Smooth muscle cell (in vitro differentiated cells): ENCODE measurements around the gene MED12L. TPM values are rescaled to one million over a fixed set of nuclear protein-coding genes. Genes with fewer than 3 reads are reported as not detected.

Experiments used
- DNase-seq: peaks from one replicate; lab custom pipeline; 2025; ENCODE audit not compliant: unreplicated experiment; lab: John Stamatoyannopoulos, UW
- H2AFZ ChIP-seq: fragments of 200-600 bp; sonication (generic); 2 replicates; pipeline ENCODE4 v1.6.0; 2016; ENCODE audit warnings: antibody characterized with exemption, low read depth, mild to moderate bottlenecking
- H3F3A ChIP-seq: fragments of 200-600 bp; sonication (generic); 2 replicates; pipeline ENCODE4 v1.6.0; 2017; ENCODE audit warnings: antibody characterized with exemption, low read depth
- H3K27ac ChIP-seq: fragments of 200-600 bp; sonication (generic); 2 replicates; pipeline ENCODE4 v1.5.1; 2016; ENCODE audit warnings: low read depth, mild to moderate bottlenecking
- H3K27me3 ChIP-seq: fragments of 200-600 bp; sonication (generic); 2 replicates; pipeline ENCODE4 v1.6.1; 2016; ENCODE audit warnings: low read depth, mild to moderate bottlenecking
- H3K36me3 ChIP-seq: fragments of 200-600 bp; sonication (generic); 2 replicates; pipeline ENCODE4 v1.5.1; 2016; ENCODE audit warnings: low read depth
- H3K4me1 ChIP-seq: fragments of 200-600 bp; sonication (generic); 2 replicates; pipeline ENCODE4 v1.5.1; 2016; ENCODE audit warnings: low read depth
- H3K4me2 ChIP-seq: fragments of 200-600 bp; sonication (generic); 2 replicates; pipeline ENCODE4 v1.6.0; 2016; ENCODE audit warnings: mild to moderate bottlenecking
- H3K4me3 ChIP-seq: fragments of 200-600 bp; sonication (generic); 2 replicates; pipeline ENCODE4 v1.5.1; 2016; ENCODE audit warnings: mild to moderate bottlenecking
- H3K79me2 ChIP-seq: fragments of 200-600 bp; sonication (generic); 2 replicates; pipeline ENCODE4 v1.6.0; 2016; ENCODE audit warnings: low read depth, mild to moderate bottlenecking
- H3K9ac ChIP-seq: fragments of 200-600 bp; sonication (generic); 2 replicates; pipeline ENCODE4 v1.6.0; 2016; ENCODE audit warnings: low read depth
- H3K9me3 ChIP-seq: fragments of 200-600 bp; sonication (generic); replicated peaks from 2 replicates; pipeline ENCODE4 v1.5.1; 2016; ENCODE audit warnings: low read depth
- H4K20me1 ChIP-seq: fragments of 200-600 bp; sonication (generic); 2 replicates; pipeline ENCODE4 v1.6.0; 2016; ENCODE audit warnings: low read depth
- WGBS: methylation state at CpG from one replicate; pipeline ENCODE4 v1.1.7; 2016; ENCODE audit warnings: low lambda C conversion rate; 5-methylcytosine and 5-hydroxymethylcytosine counted together
- polyA plus RNA-seq: library from polyadenylated mRNA; unstranded; fragments of >200 nt; fragmentation: Nextera tagmentation; extraction: Ambion mirVana; gene quantifications from 2 replicates; pipeline ENCODE4 v1.2.1, GENCODE V29; 2016
- total RNA-seq: library from RNA; depleted of rRNA; stranded (reverse); fragments of >200 nt; gene quantifications from 2 replicates; pipeline ENCODE4 v1.2.3, GENCODE V29; 2014
- TF ChIP-seq, protein P1 (sequence below): fragments of 200-600 bp; sonication (generic); IDR thresholded peaks from 2 replicates; pipeline ENCODE4 v1.5.1; 2017; ENCODE audit warnings: borderline replicate concordance, mild to moderate bottlenecking, antibody characterized with exemption; ENCODE audit not compliant: insufficient read depth, poor library complexity, severe bottlenecking

MED12L gene
- total and polyA plus RNA-seq, 2 experiments from 2014 or later, result 0.26 to 1.5 TPM

DNA sequence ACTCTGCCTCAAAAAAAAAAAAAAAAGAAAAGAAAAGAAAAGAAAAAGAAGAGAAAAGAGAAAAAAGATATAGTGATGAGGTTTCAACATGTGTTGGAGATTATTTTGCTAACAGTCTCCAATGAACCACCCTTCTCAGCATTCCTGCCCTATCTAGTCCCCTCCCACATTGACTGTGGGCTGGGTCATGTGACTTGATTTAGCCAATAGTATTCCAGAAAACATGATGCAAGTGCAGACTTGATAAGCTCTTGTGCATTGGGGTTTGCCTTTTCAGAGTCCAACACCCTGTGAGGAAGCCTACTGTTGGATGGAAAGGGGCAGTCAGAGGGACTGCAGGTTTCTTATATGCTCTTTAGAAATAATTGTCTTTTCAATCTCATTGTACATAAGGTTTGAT, 37.8 kb upstream of the MED12L start:
- H3K79me2 ChIP-seq, result no peaks in the 10 kb centered on the region
- H3K4me1 ChIP-seq, result peaks cover 5% of the 10 kb centered on the region
- H3K4me3 ChIP-seq, result no peak overlapping the region
- H3K4me2 ChIP-seq, result no peak overlapping the region
- no peak overlapping the region for H3K9ac ChIP-seq
- no peaks in the 10 kb centered on the region for H3K36me3 ChIP-seq
- no peaks in the 10 kb centered on the region for H3K27me3 ChIP-seq
- TF ChIP-seq, protein P1, sequence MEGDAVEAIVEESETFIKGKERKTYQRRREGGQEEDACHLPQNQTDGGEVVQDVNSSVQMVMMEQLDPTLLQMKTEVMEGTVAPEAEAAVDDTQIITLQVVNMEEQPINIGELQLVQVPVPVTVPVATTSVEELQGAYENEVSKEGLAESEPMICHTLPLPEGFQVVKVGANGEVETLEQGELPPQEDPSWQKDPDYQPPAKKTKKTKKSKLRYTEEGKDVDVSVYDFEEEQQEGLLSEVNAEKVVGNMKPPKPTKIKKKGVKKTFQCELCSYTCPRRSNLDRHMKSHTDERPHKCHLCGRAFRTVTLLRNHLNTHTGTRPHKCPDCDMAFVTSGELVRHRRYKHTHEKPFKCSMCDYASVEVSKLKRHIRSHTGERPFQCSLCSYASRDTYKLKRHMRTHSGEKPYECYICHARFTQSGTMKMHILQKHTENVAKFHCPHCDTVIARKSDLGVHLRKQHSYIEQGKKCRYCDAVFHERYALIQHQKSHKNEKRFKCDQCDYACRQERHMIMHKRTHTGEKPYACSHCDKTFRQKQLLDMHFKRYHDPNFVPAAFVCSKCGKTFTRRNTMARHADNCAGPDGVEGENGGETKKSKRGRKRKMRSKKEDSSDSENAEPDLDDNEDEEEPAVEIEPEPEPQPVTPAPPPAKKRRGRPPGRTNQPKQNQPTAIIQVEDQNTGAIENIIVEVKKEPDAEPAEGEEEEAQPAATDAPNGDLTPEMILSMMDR, result no peak
- no peak overlapping the region for H2AFZ ChIP-seq
- no peak overlapping the region for H3K27ac ChIP-seq
- no peak for DNase-seq
- H4K20me1 ChIP-seq, result no peaks in the 10 kb centered on the region
- no peaks in the 10 kb centered on the region for H3K9me3 ChIP-seq
- peaks cover 7% of the 10 kb centered on the region for H3F3A ChIP-seq

DNA sequence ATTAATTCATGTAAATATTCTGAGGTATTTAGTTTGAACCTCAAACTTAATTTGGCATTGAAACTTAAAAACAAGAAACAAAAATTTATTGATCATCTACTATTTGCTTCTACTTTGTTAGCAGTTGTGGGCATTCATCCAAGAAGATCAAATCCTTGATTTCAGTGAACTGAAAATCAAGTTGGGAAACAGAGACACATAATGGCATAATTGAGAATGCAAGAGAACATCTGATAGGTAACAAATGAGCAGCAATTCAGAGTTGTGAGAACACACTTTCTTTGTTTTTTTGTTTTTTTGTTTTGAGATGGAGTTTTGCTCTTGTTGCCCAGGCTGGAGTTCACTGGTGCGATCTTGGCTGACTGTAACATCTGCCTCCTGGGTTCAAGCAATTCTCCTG, 33.9 kb upstream of the MED12L start:
- H4K20me1 ChIP-seq, result no peaks in the 10 kb centered on the region
- TF ChIP-seq, protein P1, result no peak
- H3K36me3 ChIP-seq, result no peaks in the 10 kb centered on the region
- H3K79me2 ChIP-seq, result no peaks in the 10 kb centered on the region
- DNase-seq, result no peak
- 92% methylated on average over 1 of the region's 1 CpG for WGBS
- H2AFZ ChIP-seq, result no peak overlapping the region
- H3K4me1 ChIP-seq, result no peaks in the 10 kb centered on the region
- no peak overlapping the region for H3K4me3 ChIP-seq
- no peaks in the 10 kb centered on the region for H3F3A ChIP-seq
- H3K27ac ChIP-seq, result no peak overlapping the region
- peaks cover 20% of the 10 kb centered on the region for H3K27me3 ChIP-seq
- H3K4me2 ChIP-seq, result no peak overlapping the region
- H3K9me3 ChIP-seq, result no peaks in the 10 kb centered on the region
- no peak overlapping the region for H3K9ac ChIP-seq

DNA sequence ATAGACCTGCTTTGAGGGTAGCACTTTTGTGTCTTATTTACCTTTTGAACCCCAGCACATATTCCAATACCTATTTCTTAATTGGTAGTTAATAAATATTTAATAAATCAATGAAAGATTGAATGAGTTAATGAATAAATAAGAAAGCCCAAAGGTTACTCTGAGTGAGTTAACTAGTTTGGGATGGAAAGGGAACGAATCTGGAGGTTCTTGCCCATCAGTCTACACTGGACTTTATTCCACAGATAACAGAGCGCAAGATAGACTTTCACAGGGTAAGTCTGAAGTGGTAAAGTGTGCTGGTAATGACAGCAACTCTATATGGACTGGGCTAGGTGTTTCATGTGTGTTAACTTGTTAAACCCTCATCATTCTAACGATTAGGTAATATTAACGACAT, 33.1 kb upstream of the MED12L start:
- Histone ChIP-seq H4K20me1 (no peaks in the 10 kb centered on the region), H3K4me2 (no peak overlapping the region), H2AFZ (no peak overlapping the region), H3K4me3 (no peak overlapping the region), H3K9ac (no peak overlapping the region), H3F3A (no peaks in the 10 kb centered on the region), H3K36me3 (no peaks in the 10 kb centered on the region), H3K27me3 (peaks cover 20% of the 10 kb centered on the region), H3K79me2 (no peaks in the 10 kb centered on the region), H3K27ac (no peak overlapping the region), H3K4me1 (no peaks in the 10 kb centered on the region), H3K9me3 (no peaks in the 10 kb centered on the region)
- TF ChIP-seq, protein P1, result no peak
- 95% methylated on average over 4 of the region's 4 CpGs for WGBS
- DNase-seq, result no peak

DNA sequence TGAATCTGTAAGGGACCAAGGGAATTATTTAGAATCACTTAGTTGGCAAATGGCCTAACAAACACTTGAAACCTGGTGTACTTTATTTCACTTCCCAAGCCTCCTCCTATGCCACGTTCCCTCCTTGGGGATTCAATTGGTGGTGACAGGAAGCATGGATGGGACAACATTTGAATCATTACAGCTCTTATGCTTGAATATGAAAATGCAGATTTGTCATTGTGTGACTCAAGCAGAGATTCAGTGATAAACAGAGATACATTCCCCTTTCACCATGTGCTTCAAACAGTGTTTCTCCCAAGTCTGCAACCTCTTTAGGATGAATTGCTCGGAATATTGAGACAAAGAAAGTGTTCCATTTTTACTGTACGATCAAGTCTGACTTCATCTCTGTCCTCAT, 32.7 kb upstream of the MED12L start:
- Histone ChIP-seq H3K27ac (no peak overlapping the region), H3K36me3 (no peaks in the 10 kb centered on the region), H3K4me1 (no peaks in the 10 kb centered on the region), H3K9me3 (no peaks in the 10 kb centered on the region), H2AFZ (no peak overlapping the region), H3F3A (no peaks in the 10 kb centered on the region), H3K79me2 (no peaks in the 10 kb centered on the region), H3K27me3 (peaks cover 20% of the 10 kb centered on the region), H3K4me3 (no peak overlapping the region), H4K20me1 (no peaks in the 10 kb centered on the region), H3K9ac (no peak overlapping the region), H3K4me2 (no peak overlapping the region)
- no peak for DNase-seq
- TF ChIP-seq, protein P1, result no peak
- 91% methylated on average over 3 of the region's 3 CpGs for WGBS
